Hepatocyte (in vitro differentiated cells): ENCODE data around the gene ATP8A2.

Source experiments
- EZH2 ChIP-seq: fragments of 200-600 bp; sonication (generic); IDR thresholded peaks from 2 replicates; pipeline ENCODE4 v1.6.1; 2016; ENCODE audit warnings: antibody characterized with exemption, mild to moderate bottlenecking, borderline replicate concordance
- EZH2phosphoT487 ChIP-seq: fragments of 200-600 bp; sonication (generic); IDR thresholded peaks from one replicate; pipeline ENCODE4 v1.6.1; 2018; ENCODE audit warnings: antibody characterized with exemption, mild to moderate bottlenecking, low read depth, moderate library complexity; ENCODE audit not compliant: unreplicated experiment, severe bottlenecking
- TF ChIP-seq, protein P1 (sequence below): fragments of 200-600 bp; sonication (generic); IDR thresholded peaks from 2 replicates; pipeline ENCODE4 v1.5.1; 2016; ENCODE audit warnings: antibody characterized with exemption, mild to moderate bottlenecking; ENCODE audit not compliant: poor library complexity

DNA sequence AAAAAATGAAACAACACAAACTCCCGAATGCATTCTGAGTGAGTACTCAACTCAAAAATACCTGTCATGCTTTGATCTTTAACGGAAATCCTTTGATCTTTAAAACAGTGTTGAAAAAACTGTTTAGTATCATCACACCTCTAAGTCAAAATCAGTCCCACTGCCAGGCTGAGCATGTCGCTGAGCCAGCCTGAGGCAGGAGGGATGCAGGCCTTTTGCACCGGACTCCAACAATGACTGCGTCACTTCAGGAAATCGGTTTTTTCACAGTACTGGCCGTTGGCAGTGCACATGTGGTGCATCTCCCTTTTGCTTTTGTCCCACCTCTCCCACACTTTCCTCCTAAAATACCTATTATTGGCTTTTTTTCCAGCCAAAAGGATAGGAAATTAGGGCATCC is 601.8 kb downstream of the ATP8A2 start:
- TF ChIP-seq, protein P1, sequence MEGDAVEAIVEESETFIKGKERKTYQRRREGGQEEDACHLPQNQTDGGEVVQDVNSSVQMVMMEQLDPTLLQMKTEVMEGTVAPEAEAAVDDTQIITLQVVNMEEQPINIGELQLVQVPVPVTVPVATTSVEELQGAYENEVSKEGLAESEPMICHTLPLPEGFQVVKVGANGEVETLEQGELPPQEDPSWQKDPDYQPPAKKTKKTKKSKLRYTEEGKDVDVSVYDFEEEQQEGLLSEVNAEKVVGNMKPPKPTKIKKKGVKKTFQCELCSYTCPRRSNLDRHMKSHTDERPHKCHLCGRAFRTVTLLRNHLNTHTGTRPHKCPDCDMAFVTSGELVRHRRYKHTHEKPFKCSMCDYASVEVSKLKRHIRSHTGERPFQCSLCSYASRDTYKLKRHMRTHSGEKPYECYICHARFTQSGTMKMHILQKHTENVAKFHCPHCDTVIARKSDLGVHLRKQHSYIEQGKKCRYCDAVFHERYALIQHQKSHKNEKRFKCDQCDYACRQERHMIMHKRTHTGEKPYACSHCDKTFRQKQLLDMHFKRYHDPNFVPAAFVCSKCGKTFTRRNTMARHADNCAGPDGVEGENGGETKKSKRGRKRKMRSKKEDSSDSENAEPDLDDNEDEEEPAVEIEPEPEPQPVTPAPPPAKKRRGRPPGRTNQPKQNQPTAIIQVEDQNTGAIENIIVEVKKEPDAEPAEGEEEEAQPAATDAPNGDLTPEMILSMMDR: no peak
- TF ChIP-seq EZH2 (no peak), EZH2phosphoT487 (no peak)
